GM19467 (cell line): ENCODE measurements around the gene CTDP1.

Source experiments
- ATAC-seq: cut with Tn5 transposase; IDR thresholded peaks from one replicate; pipeline ENCODE4 v1.9.1; 2021; ENCODE audit warnings: mild to moderate bottlenecking, moderate library complexity; ENCODE audit not compliant: unreplicated experiment

CTDP1 gene

DNA sequence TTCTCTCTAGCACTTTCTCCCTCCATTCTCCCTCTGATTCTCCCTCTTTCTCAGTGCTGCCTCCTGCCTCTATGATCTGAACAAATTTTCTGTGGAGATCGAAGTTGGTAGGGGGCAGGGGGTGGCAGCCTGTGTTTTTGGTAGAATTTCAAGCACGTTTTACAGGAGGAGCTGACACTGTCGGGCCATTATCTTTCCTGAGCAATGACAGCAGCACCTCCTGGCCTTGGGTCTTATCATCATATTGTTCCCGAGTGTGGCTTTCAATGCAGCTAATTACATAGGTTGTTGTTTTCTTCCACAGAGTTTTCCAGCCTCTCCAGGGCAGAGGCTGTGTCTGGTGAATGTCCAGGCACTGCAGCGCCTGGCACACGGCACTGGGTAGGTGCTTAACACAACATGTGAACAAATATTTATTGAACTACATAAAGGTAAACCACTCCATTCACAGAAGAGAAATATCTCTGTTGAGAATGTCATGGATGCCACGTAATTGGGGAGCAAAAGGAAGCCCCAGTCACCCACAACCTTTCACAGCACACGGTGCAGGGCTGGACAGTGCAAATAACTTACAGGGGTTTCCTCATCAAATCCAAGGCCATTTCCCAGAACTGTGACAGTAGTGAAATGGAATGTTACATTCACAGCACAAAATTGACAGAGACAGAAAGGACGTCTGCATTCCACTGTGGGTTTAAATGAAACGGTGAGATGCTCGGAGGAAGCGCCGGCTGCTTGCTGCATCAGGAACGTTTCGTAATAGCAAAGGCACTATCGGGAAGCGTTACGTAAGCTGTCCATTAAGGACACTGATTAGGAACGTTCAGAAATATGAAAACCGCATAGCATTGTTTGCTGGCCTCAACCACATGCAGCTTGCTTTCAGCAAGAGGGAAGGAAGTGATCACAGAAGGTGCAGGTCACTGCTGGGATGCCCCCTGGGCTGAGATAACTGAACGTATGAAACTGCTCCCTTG lies 111.7 kb downstream of the CTDP1 start:
- no peak for ATAC-seq

DNA sequence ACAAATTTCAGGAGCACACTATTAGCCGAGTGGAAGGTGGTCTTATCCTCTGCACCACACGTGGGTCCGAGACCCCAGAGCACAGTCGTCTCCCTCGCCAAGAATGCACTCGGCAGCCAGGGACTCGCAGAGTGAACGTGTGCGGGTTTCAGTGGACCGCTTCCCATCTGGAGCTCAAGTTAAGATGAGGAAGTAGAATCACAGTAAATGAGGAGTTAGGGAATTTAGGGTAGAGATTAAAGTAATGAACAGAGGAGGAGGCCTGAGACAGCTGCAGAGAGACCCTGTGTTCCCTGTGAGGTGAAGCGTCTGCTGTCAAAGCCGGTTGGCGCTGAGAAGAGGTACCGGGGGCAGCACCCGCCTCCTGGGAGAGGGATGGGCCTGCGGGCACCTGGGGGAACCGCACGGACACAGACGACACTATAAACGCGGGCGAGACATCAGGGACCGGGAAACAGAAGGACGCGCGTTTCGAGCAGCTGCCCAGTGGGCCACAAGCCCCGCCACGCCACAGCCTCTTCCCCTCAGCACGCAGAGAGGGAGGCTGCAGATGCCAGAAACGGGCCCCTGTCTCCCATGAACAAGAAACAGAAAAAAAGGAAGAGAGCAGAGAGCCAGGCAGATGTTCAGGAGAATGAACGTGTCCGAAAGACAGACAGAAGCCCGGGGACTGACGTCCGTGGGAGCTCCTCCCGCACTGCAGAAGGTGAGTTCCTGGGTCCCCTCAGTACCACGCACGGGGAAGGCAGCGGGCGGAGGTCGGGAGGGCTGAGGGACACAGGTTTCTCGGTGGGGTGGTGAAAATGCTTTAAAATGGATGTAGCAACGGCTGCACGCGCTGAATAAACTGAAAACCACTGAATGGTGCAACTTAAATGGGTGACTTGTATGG lies 112.7 kb downstream of the CTDP1 start:
- no peak for ATAC-seq

DNA sequence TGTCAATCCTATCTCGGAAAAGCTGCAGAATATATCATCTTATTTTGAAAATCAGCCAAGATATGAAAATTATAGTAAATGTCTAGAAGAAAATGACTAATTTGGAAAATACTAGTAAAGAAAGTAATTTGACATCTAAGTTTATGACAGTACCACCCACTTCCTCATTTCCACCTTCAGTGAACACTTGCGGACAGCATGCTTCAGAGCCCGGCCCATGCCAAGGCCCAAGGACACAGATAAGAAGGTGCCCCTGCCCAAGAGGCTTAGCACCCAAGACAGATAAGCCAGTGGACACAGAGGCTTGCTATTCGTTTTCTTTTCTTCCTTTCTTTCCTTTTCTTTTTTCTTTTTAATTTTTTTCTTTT lies 113.4 kb downstream of the CTDP1 start:
- no peak for ATAC-seq

DNA sequence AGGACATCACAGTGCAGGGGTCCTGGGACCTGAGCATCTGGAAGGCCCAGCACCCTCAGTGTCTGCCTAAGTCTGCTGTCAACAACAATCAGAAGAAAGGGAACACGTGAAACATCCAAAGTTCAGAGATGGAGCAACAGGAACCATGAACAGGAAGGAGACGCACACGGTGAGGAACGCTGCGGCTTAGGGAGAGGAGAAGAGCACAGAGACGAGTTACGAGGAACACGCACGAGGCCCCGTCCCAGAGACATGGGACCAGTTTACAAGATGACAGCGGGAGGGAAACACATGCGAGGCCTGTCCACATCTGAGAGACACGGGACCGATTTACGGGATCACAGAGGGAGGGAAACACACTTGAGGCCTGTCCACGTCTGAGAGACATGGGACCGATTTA lies 115.2 kb downstream of the CTDP1 start:
- ATAC-seq, result no peak

DNA sequence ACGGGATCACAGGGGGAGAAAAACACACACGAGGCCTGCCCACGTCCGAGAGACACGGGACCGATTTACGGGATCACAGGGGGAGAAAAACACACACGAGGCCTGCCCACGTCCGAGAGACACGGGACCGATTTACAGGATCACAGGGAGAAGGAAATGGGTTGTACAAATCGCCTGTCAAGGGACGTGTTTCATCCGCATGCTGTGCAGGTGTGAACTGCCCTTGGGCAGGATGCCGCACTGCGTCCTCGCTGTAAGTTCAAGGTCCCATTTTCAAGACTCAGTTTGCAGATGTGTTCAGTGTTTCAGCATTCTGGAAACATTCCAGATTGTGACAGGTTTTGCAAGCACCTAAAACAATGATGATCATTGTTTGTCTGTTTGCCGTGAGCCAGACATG lies 115.8 kb downstream of the CTDP1 start:
- no peak for ATAC-seq

DNA sequence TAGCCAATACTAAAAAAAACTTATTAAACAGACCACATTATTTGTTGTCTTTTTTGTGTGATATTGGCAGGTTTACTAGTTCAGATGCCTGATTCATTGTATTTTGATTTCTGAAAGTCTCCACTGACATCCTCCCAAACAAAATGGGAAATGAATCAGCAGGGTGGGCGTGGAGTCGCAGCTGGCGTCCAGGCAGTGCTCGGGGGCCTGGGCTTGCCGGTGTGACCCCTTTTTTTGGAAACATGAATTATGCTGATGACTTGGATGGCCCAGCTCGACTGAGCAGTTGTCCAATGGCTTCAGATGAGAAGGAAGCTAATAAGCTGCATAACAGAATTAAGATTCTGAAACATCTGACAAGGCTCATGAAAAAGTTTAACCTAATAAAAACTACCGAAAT lies 116.4 kb downstream of the CTDP1 start:
- ATAC-seq, result no peak

DNA sequence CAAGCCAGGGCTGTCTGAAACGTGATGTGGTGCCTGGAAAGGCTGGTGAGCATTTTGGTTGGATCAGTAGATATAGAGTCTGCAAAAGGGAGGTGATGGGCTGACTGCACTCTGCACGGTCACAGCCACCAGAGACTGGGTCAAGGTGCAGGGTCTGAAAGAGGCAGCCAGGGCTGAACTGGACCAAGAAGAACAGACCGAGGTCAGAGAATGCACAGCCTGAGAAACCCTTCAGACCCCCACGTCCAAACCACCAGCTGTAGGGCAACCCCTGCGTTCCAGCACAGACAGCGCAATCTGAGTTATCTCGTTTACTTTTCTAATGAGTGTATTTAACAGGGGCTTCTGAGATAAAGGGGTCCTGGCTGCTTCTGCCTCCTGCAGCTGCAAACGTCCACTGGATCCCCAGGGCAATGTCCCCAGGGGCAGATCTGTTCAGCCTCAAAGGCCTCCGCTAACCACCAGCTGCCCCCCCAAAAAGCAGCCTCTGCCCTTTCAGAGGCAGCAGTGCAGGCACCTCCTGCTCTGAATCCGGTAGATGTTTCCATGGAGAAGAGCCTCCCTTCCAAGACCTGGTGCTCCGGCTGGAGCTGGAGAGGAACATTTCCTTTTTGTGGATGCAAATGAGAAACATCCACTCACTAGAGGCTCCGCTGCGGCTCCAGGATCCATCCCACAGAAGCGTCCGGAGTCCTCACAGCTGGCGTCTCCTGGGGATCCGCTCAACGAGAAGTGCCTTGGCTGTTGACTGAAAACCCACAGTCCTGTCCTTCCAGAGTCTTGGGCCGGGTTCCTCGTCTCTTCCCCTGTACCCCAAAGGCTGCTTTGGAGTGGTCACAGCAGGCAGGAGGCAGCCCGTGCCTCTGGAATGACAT lies 117.2 kb downstream of the CTDP1 start:
- no peak for ATAC-seq

DNA sequence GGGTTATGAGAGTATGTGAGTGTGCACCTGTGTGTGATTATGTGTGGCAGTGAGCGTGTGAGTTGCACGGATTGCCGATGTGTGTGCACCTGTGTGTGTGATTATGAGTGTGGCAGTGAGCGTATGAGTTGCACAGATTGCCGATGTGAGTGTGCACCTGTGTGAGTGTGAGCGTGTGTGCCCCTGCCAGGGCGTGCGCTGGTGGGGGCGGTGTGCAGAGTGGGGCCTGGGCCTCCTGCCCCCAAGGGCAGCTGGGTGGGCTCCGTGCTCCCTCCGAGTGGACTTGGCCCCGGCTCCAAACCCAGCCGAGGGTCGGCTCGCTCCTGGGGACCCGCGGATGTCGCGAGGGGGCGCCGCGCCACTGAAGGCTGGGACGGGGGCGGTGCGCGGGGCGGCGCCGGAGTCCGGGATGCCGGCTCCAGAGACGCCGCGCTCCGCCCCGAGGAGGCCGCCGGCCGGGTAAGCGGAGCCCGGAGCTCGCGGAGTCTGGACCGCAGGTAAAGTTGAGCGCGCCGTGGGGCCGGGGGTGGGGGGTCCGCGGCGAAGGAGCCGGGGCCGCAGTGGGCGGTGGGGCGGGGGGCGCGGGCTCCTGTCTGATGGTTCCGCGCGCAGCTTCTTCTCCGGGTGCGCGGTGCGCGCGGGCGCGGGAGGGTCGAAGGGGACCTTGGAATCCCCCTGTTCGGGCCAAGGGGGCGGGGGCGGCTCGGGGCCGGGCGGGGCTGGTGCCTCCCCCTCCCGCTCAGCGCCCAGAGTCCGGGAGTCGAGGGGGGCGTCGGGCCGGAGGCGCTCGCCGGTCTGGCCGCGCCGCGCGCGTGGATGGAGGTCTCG lies 118.1 kb downstream of the CTDP1 start, which contains the start of gene KCNG2:
TSS of gene KCNG2 (plus strand) at position 421 of the 828 bp plus-strand sequence. CDS start 65,730 bp downstream, outside the sequence.
- ATAC-seq, result no peak

DNA sequence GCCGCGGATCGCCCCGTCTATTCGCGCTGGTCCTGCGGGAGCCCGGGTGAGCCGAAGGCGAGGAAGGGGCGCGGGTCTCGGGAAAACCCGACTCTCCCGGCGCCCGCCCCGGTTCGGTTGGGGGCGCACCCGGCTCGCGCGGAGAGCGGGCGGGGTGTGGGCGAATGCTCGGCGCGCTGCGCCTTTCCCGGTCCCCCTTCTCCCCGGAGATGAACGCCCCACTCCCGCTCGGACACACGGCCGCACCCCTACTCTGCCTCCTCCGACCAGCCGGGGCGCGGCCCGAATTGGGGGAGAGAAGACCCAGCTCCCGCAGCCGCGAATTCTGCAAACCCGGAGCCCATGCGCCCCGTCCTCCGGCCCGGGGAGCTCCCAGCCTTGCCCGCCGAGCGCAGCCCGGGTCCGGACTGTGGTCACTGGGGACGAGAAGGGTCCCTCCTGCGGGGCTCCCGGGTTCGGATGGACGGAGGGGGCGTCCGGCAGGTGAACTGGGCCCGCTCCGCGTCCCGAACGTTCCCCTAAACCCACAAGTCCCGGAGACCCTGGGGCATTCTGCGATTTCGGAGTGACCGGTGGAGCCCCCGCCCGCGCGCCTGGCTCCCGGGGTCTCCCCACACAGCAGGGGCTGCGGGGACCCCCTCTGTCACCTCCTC lies 118.9 kb downstream of the CTDP1 start:
- ATAC-seq, result no peak

DNA sequence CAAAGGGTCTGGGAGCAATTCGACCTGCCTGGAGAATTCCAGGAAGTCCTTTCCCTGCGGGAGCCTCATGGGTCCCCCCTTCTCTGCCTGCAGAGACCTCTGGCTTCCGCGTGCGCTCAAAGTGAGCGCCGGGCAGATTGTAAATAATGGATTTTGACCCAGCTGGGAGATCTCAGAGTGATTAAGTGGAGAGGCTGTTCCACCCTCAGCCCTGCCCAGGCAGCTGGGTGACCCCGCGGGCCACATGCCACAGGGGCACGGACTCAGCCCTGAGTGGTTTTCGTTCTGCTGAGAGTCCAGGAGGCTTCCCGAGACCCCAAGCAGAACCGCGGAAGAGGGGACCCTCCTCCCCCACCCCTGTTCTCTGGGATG lies 119.4 kb downstream of the CTDP1 start:
- ATAC-seq, result no peak

DNA sequence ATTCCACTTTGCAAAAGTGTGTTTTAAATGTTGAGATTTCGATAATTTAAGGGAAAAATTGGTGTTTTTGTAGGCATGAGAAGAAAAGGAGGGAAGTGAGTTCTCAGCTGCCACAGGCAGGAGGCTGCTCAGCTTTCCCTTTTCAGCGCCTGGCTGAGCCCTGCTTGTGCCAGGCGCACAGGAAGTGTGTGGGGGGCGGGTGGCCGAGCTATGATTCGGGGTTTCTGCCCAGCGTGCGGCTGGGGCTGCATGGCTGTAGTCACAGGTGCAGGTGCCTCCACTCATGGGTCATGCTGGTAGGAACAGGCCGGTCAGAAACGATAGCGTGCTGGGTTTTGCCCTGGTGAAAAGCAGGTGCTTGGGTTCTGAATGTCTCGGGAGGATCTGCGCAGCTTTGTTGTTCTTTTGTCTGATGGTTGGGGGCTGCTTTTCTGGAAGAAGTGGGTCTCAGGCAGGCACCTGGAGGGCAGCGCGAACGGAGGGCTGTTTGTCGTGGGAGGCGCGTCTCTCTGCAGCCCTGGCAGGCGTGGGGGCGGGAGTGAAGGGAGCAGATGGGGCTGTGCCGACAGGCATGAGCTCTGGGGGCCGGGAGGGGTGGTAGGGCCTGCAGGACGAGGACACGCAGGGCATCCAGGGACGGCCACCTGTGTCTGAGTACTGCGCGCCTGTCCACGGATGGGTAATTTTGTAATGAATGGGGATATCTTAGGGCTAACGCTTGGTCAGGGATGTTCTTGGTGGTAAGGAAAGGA lies 120.2 kb downstream of the CTDP1 start:
- ATAC-seq, result no peak

DNA sequence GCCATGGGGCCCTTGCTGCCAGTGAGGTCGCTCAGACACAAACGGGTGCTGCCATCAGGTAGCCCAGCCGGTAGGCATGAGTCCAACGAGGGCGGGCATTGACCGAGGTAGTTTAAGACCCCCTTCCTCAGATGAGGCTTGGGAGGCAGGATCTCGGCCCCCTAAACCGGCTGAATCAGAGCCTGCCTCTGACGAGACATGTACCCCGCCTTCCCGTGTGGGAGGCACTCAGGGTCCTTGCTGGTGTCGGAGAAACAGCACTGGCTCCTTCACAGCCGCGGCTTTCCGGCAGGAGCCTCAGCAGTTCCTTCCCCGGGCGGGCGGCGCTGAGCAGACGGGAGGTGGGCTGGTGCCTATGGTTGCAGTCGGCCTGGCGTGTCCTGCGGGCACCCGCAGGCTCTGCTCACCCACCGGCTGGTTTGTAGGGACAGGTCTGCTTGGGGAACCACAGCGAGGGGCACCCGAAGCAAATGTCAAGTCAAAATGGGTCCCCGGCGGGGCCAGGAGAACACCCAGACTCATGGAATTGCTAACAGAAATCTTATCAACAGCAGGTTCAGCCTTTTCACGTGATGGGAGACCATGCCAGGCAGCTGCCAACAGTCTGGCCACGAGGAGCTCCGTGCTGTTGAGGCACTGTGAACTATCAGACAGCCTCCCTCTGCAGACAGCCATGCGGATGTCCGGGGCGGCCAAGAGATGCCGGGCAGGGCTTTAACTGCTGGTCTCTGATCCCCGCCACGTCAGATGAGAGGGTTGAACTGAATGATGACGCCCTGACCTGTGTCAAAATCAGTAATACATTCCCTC lies 121.0 kb downstream of the CTDP1 start:
- ATAC-seq, result no peak

DNA sequence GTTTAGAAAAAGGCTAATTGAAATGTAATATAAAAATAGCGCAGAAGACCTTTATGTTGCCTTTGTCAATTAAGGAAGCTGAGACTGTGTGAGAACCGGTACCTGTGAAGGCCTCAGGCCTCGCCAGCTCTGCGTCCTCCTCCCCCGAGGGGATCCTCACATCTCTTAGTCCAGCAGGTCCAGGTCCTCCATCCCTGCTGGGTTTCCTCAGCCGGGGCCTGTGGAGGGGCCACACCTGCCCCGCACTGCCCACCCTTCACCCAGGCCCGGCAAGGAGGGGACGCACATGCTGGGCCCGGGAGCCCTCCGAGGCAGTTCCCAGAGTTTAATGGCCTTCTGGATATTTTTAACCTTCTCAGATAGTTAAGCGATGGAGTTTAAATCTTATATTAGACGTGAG lies 121.6 kb downstream of the CTDP1 start:
- ATAC-seq, result no peak

DNA sequence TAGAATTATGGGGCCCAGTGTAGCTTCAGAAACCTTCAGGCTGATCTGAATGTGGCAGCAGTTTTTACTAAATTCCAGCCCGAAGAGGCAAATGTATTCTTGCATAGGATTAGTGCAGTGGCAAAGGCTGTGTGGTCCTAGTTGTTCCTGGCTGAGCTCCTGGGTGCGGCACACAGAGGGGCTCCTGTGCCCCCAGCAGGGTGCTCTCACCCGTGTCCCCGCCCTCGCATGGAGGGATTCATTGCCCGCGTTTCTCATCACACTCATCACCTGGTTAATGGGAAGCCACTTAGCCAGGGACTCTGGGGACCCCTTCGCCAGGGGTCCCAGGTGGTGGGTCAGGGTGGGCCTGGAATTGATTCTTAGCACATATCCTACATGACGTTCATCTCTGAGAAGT lies 122.0 kb downstream of the CTDP1 start:
- ATAC-seq, result no peak

DNA sequence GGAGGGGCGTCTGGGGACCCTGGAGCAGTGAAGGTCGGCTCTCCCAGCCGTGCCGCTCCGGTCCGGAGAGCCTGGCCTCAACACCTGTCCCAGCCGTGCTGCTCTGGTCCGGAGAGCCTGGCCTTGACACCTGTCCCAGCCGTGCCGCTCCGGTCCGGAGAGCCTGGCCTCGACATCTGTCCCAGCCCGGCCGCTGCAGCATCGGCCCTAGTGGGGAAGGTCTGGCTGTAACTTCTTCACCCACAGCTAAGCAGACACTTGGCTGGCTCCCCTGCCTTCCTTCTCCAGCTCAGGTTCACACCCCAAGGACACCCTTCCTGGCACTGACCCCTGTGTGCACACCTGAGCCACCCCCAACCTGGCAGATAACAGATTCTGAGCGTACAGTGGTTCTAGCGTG lies 122.7 kb downstream of the CTDP1 start:
- no peak for ATAC-seq

DNA sequence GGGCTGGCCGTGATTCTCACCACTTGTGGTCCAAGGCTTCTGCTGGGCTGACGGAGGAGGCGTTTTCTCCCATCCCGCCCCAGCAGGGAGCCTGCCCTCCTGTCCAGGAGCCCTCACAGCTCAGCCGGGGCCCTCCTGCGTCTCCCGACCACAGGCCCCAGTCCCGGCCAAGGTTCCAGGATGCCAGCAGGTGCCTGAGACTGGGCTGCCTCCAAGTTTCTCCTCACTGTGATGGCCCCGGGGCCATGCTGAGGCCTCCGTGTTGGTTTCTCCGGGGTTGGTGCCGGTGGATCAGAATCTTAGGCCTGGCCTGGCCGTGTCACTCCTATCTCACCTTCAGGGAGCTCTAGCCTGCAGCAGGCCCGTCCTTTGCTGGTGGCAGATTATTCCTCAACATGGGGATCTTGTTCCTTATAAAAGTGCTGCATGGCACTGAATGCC lies 124.0 kb downstream of the CTDP1 start:
- ATAC-seq, result no peak
